OCI-LY1 (cell line): ENCODE data around the gene RPRD2.

Source experiments
- H2AFZ ChIP-seq: fragments of 200-600 bp; sonication (generic), shearing (Covaris generic); 2 replicates; pipeline ENCODE4 v1.6.0; 2014; ENCODE audit warnings: antibody characterized with exemption, mild to moderate bottlenecking, low read length
- H3F3A ChIP-seq: fragments of 200-600 bp; sonication (generic), shearing (Covaris generic); 2 replicates; pipeline ENCODE4 v1.6.0; 2014; ENCODE audit warnings: mild to moderate bottlenecking, antibody characterized with exemption, low read length, moderate library complexity; ENCODE audit not compliant: insufficient read depth
- H3K27ac ChIP-seq: fragments of 200-600 bp; sonication (generic); 2 replicates; pipeline ENCODE4 v1.5.1; 2014; ENCODE audit warnings: low read length, mixed run types, mild to moderate bottlenecking, low read depth; ENCODE audit not compliant: poor library complexity, severe bottlenecking
- H3K27me3 ChIP-seq: fragments of 200-600 bp; sonication (generic); 2 replicates; pipeline ENCODE4 v1.6.0; 2014; ENCODE audit warnings: antibody characterized with exemption, mild to moderate bottlenecking, low read length, moderate library complexity; ENCODE audit not compliant: insufficient read depth
- H3K36me3 ChIP-seq: fragments of 200-600 bp; sonication (generic); 2 replicates; pipeline ENCODE4 v1.6.1; 2014; ENCODE audit warnings: mild to moderate bottlenecking, antibody characterized with exemption, low read length, moderate library complexity, mixed read lengths; ENCODE audit not compliant: insufficient read depth
- H3K4me1 ChIP-seq: fragments of 200-600 bp; sonication (generic); 2 replicates; pipeline ENCODE4 v1.5.1; 2014; ENCODE audit warnings: mild to moderate bottlenecking, low read length, moderate library complexity; ENCODE audit not compliant: insufficient read depth, severe bottlenecking
- H3K4me2 ChIP-seq: fragments of 200-600 bp; sonication (generic), shearing (Covaris generic); 2 replicates; pipeline ENCODE4 v1.6.1; 2014; ENCODE audit warnings: low read length
- H3K4me3 ChIP-seq: fragments of 200-600 bp; sonication (generic); 2 replicates; pipeline ENCODE4 v1.5.1; 2014; ENCODE audit warnings: low read length, low read depth, mild to moderate bottlenecking, mixed read lengths; ENCODE audit not compliant: poor library complexity, severe bottlenecking
- H3K79me2 ChIP-seq: fragments of 200-600 bp; shearing (Covaris generic); 2 replicates; pipeline ENCODE4 v1.6.1; 2016; ENCODE audit warnings: mixed run types, low read length, mixed read lengths; ENCODE audit not compliant: insufficient read depth
- H3K9ac ChIP-seq: fragments of 200-600 bp; sonication (generic), shearing (Covaris generic); 2 replicates; pipeline ENCODE4 v1.6.1; 2014; ENCODE audit warnings: mild to moderate bottlenecking, low read length, mixed read lengths
- H3K9me2 ChIP-seq: fragments of 200-600 bp; sonication (generic), shearing (Covaris generic); 2 replicates; pipeline ENCODE4 v1.6.1; 2014; ENCODE audit warnings: low read depth, mild to moderate bottlenecking, low read length, mixed read lengths
- H3K9me3 ChIP-seq: fragments of 200-600 bp; shearing (Covaris generic); 2 replicates; pipeline ENCODE4 v1.6.1; 2014; ENCODE audit warnings: low read length, mixed read lengths
- H4K20me1 ChIP-seq: fragments of 200-600 bp; sonication (generic), shearing (Covaris generic); 2 replicates; pipeline ENCODE4 v1.6.0; 2016; ENCODE audit warnings: mild to moderate bottlenecking, low read length; ENCODE audit not compliant: insufficient read depth
- EZH2 ChIP-seq: fragments of 200-600 bp; sonication (generic), shearing (Covaris generic); IDR thresholded peaks from 2 replicates; pipeline ENCODE4 v1.8.0; 2017; ENCODE audit warnings: borderline replicate concordance, mixed run types, mild to moderate bottlenecking, antibody characterized with exemption, low read length, moderate library complexity, mixed read lengths
- TF ChIP-seq, protein P1 (sequence below): fragments of 200-600 bp; sonication (generic), shearing (Covaris generic); IDR thresholded peaks from 2 replicates; pipeline ENCODE4 v1.5.1; 2017; ENCODE audit warnings: mild to moderate bottlenecking, antibody characterized with exemption, low read length, moderate library complexity, mixed read lengths

Gene RPRD2

DNA sequence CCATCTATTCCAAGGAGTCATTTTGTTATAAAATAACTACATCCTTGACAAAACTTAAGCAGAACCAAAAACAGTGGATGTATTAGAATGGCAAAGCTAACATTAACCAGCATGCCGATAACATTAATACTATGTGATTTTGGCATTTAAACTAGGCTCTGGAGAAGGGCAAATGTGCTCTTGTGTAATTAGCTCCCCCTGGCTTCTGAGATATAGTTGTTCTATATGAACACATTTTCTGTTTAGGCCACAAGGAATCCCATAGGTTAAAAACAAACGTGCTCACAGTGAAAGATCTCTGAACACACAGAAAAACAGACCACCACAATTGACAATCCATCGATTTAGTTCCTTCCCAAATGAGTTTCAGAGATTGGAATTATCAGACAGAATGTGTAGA lies 65.9 kb downstream of the RPRD2 start:
- no peaks in the 10 kb centered on the region for H3K27me3 ChIP-seq
- no peak for TF ChIP-seq EZH2
- TF ChIP-seq, protein P1, sequence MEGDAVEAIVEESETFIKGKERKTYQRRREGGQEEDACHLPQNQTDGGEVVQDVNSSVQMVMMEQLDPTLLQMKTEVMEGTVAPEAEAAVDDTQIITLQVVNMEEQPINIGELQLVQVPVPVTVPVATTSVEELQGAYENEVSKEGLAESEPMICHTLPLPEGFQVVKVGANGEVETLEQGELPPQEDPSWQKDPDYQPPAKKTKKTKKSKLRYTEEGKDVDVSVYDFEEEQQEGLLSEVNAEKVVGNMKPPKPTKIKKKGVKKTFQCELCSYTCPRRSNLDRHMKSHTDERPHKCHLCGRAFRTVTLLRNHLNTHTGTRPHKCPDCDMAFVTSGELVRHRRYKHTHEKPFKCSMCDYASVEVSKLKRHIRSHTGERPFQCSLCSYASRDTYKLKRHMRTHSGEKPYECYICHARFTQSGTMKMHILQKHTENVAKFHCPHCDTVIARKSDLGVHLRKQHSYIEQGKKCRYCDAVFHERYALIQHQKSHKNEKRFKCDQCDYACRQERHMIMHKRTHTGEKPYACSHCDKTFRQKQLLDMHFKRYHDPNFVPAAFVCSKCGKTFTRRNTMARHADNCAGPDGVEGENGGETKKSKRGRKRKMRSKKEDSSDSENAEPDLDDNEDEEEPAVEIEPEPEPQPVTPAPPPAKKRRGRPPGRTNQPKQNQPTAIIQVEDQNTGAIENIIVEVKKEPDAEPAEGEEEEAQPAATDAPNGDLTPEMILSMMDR, result peak; percentile 57
- no peaks in the 10 kb centered on the region for H3K9me3 ChIP-seq
- peaks cover 3% of the 10 kb centered on the region for H3K36me3 ChIP-seq
- H4K20me1 ChIP-seq, result no peaks in the 10 kb centered on the region
- H3F3A ChIP-seq, result no peaks in the 10 kb centered on the region
- H3K4me1 ChIP-seq, result no peaks in the 10 kb centered on the region
- H2AFZ ChIP-seq, result no peak overlapping the region
- H3K9me2 ChIP-seq, result no peaks in the 10 kb centered on the region
- no peak overlapping the region for H3K4me3 ChIP-seq
- H3K9ac ChIP-seq, result no peak overlapping the region
- no peak overlapping the region for H3K4me2 ChIP-seq
- peaks cover 10% of the 10 kb centered on the region; the same call in 1 of the 2 replicates for H3K79me2 ChIP-seq
- H3K27ac ChIP-seq, result no peak overlapping the region

DNA sequence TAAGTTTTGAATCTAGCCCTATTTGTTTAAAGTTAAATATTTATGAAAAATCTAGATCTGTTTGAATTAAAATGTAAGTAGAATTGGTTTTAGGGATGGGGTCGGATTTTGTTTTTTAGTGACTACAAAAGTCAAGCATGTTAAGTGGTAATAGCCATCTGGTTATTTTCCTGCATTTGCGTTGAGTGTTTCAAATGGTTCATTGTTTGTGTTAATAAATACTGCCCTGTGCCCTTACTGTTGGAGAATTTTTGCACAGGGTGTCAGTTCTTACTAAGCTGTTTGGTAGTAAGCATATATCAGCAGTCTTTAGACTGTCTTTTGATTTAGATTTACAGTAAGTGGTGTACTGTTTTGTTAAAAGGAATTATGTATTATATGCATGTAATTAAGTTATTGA lies 77.2 kb downstream of the RPRD2 start:
- TF ChIP-seq, protein P1, result no peak
- TF ChIP-seq EZH2, result no peak
- Histone ChIP-seq H2AFZ (no peak overlapping the region), H4K20me1 (no peaks in the 10 kb centered on the region), H3K36me3 (peaks cover 64% of the 10 kb centered on the region), H3K27ac (no peak overlapping the region), H3F3A (no peaks in the 10 kb centered on the region), H3K4me2 (no peak overlapping the region), H3K9me2 (no peaks in the 10 kb centered on the region), H3K4me1 (no peaks in the 10 kb centered on the region), H3K9me3 (no peaks in the 10 kb centered on the region), H3K79me2 (no peaks in the 10 kb centered on the region), H3K27me3 (no peaks in the 10 kb centered on the region), H3K4me3 (no peak overlapping the region), H3K9ac (no peak overlapping the region)

DNA sequence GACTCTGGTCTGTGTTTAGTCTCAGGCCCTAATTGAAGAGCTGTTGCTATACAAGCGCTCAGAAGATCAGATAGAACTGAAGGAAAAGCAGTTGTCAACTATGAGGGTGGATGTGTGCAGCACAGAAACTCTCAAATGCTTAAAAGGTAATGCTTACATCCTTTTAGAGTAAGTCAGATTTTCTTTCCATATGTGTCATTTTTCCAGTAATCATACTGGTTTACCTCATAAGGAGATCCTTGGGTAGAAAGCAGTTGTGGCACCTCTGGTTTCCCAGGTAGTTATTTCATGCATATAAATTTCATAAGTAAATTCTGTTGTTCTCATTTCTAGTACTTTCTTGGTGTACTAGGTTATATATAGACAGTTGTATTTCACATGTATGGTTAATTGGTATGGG lies 80.3 kb downstream of the RPRD2 start:
- H2AFZ ChIP-seq, result no peak overlapping the region
- H3K79me2 ChIP-seq, result no peaks in the 10 kb centered on the region
- no peaks in the 10 kb centered on the region for H4K20me1 ChIP-seq
- H3K36me3 ChIP-seq, result peaks cover 82% of the 10 kb centered on the region
- no peak overlapping the region for H3K27ac ChIP-seq
- H3K4me3 ChIP-seq, result no peak overlapping the region
- H3K9me3 ChIP-seq, result no peaks in the 10 kb centered on the region
- TF ChIP-seq EZH2, result no peak
- TF ChIP-seq, protein P1, result no peak
- no peaks in the 10 kb centered on the region for H3K4me1 ChIP-seq
- H3K9ac ChIP-seq, result no peak overlapping the region
- H3K9me2 ChIP-seq, result no peaks in the 10 kb centered on the region
- no peaks in the 10 kb centered on the region for H3K27me3 ChIP-seq
- no peaks in the 10 kb centered on the region for H3F3A ChIP-seq
- no peak overlapping the region for H3K4me2 ChIP-seq
